Left lobe of liver (tissue), 2 donors: ENCODE results near the gene TRUB2. TPM values are rescaled to one million over a fixed set of nuclear protein-coding genes. Genes with fewer than 3 reads are reported as not detected.
A peak's percentile ranks its signal among the peaks of the same experiment; 100 is the strongest.
"Not testable (repeated sequence)": the region's sequence is repeated elsewhere in the genome, so short reads cannot be mapped to it uniquely, and the experiment has no call there.

Experiments used
- ATAC-seq: fragments of 200-7000 bp; cut with Tn5 transposase; one replicate; pipeline ENCODE4 v1.9.1; 2020; ENCODE audit warnings: mild to moderate bottlenecking, moderate library complexity
- DNase-seq: peaks from one replicate; pipeline ENCODE4 v3.0.0-alpha.2; 2020; ENCODE audit warnings: low spot score
- total RNA-seq: library from RNA; stranded (reverse); gene quantifications from one replicate; pipeline ENCODE4 v1.2.1, GENCODE V29; 2021
- donor health status: DM: no; HTN: no; CAD: no; lungs with moderate emphysema.
- donor health status: DM: no; HTN: yes; CAD: no.

The TRUB2 gene
- total RNA-seq, 1 donor from 2014 or later, result 28.7 TPM

DNA sequence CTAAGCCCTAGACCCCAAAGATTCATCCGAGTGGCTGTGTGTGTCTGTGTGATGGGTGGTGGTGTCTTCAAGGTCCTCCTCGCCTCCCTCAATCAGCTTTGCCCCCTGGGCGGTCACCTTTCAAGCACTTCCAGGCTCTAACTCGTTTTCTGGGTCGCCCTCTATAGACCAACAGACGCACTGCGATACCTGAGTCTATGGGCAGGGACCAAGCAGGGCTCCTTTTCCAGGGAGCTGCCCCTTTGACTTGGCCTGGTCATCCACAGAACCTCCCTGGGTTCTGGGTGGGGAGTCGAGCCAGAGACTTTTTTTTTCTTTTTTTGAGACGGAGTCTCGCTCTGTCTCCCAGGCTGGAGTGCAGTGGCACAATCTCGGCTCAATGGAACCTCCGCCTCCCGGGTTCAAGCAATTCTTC lies 19.2 kb upstream of the TRUB2 start:
- ATAC-seq, result peak; percentile 68
- DNase-seq, result peak; percentile 66

DNA sequence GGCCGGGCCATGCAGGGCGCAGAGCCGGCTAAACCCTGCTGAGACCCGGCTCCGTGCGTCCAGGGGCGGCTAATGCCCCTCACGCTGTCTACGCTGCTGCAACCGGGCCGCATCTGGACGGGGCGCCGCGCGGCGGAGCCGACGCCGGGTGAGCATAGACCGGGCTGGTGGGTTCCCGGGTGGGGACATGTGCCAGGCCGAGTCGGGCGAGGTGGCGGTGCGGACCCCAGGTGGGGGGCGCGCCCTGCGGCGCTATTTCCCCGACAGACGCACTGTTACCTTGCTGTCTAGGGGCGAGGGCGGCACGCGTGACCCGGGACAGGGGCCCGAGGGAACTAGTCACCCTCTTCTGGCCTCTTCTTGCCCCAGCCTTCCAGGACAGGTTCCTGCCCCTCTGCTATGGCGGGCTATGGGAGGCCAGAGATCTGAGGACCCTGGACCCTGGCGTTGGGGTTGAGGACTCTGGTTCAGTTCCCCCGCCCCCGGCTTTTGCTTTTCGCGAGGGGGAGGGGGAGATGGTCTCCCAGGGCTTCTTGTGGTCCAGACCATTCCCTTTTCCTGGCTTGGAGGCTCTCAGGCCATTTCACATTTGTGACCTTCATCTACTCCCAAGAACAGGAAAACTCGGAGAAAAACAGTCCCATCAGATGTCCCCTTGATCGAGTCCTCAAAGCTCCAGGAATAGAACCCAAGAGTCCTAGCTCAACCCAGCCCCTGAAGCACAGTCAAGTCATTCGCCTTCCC lies 18.6 kb upstream of the TRUB2 start:
- ATAC-seq, result peak; percentile 20
- no peak for DNase-seq

DNA sequence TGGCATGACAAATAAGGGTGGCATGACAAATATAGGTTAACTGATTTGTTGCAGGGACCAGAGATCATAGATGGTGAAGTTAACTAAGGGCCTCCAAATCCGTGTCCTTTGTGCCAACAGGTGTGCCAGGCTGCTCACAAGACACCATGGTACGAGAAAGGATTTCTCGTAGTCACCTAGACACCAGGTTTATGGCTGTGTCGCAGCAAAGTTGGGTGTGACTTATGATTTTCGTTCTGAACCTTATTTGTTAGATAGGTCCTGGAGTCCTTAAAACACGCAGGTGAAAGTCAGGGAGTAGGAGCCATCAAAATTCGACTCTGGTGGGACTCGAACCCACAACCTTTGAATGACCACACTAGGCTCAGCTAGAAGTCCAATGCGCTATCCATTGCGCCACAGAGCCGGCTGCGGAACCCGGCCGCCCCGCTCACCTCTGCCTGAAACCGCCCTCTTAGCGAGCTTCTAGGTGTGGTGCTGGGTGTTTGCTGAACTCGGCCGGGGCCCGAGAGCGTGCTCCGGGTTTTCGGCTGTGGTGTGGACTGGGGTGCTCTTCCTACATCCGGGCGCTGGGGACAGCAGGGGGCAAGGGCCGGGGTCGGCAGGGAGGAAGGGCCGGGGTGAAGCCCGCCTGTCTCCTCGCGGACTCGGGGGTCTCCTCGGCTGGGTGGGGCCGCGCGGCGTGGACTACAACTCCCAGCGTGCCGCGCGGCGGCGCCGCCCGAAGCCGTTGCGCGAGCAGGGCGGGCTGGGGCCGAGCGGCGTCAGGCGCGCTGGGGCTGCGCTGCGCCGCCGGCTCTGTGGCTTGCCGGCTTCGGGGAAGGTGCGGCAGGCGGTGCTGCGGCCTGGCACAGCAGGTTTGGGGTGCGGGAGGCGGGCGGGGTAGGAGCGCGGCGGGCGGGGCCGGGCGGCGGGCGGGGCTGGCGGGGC lies 17.8 kb upstream of the TRUB2 start, which contains the start of gene SLC27A4:
Gene SLC27A4 (plus strand): TSS at position 767 of the 930 bp plus-strand sequence. CDS start 2,606 bp downstream, outside the sequence.
- ATAC-seq, result peak; percentile 90
- DNase-seq, result peak; percentile 88

DNA sequence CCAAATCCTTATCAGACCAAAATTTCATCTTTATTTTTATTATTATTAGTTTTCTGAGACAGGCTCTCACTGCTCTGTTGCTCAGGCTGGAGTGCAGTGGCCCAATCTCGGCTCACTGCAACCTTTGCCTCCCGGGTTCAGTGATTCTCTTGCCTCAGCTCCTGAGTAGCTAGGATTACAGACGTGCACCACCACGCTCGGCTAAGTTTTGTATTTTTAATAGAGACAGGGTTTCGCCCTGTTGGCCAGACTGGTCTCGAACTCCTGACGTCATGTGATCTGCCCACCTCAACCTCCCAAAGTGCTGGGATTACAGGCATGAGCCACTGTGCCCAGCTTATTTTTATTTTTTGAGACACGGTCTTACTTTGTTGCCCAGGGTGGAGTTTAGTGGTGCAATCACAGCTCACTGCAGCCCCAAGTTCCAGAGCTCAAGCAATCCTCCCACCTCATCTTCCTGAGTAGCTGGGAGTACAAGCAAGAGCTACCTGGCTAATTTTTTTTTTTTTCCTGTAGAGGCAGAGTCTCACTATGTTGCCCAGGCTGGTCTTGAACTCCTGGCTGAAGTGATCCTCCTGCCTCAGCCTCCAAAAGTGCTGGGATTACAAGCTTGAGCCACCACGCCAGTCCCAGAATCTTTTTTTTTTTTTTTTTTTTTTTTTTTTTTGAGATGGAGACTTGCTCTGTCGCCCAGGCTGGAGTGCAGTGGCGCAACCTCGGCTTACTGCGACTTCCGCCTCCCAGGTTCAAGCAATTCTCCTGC lies 16.8 kb upstream of the TRUB2 start:
- DNase-seq, ATAC-seq: not testable (repeated sequence)

DNA sequence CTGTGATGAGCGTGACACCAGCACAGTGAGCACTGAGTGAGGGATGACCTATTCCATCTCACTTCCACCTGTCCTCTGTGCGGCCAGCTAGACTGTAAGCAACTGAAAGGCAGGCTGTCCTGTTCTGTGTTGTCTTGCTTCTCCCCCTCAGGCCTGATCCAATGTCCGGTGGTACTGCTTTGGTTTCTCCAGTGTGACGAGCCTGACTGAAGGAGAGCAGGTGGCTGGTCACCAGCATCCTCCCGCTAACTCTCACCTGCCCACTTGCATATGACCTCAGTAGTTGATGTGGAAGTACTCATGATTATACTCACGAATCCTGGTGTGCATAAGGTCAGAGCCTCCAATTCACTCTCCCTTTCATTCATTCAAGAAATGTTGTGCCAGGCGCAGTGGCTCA lies 15.7 kb upstream of the TRUB2 start:
- no peak for ATAC-seq
- no peak for DNase-seq

DNA sequence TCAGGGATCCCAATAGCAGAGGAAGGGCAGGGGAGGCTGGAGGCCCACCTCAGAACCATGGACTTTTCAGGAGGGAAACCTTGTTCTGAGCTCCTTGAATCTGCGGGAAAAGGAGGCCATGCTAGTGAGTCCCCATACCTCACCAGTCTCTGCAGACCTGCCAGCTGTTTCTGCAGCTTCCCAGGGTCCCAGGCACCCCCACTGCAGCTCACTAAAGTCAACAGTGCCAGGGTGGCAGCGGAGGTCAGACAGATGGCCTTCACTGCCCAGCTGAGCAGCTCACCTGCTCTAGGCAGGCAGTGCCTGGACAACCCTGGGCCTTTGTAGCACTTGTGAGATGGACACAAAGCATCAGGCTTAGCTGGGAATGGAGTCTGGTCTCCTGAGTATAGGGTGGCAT lies 13.7 kb upstream of the TRUB2 start:
- no peak for ATAC-seq
- no peak for DNase-seq

DNA sequence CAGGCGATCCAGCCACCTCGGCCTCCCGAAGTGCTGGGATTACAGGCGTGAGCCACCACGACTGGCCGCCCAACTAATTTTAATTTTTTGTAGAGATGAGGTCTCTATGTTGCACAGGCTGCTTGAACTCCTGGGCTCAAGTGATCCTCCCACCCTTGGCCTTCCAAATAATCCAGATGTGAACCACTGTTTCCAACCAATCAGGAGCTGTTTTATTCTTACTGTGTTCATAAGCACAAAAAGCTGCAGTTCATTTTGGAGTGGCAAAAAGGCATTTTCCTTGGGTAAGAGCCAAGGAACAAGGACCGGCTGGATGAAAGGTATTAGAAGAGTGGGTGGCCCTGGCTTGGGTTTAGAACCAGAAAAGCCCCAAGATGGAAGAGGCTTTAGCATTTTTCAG lies 12.9 kb upstream of the TRUB2 start:
- ATAC-seq (no peak), DNase-seq (no peak)

DNA sequence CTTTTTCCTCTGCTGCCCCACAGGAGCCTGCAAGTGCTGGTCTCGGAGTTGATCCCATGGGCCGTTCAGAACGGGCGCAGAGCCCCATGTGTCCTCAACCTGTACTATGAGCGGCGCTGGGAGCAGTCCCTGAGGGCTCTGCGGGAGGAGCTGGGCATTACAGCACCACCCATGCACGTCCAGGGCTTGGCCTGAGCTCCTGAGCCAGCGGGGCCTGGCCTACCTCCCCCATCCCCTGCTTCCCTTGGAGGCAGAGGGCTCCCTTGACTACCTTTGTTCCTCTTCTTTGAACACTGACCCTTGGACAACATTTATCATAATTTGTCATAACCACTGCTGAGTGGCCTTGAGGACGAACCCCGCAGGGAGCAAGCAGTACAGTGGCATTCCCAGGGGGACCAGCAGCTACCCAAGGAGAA lies 11.2 kb upstream of the TRUB2 start:
- DNase-seq (no peak), ATAC-seq (no peak)

DNA sequence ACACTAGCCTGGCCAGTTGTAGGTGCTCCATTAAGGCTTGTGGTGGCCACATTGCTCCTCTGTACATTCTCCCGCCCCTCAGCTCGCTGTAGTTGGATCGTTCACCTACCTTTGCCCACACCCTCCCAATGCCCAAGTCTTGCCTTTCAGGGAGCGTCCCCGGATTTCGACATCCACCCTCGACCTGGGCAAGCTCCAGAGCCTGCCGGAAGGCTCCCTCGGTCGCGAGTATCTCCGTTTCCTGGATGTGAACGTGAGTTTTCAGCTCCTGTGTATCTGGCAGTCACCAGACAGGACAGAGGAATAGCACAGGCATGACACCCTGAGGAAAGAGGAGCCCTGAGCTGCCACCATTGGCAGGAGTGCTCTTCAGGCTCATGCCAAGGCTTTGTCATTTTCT lies 3.4 kb upstream of the TRUB2 start:
- ATAC-seq, result peak; percentile 37
- DNase-seq, result peak; percentile 64

DNA sequence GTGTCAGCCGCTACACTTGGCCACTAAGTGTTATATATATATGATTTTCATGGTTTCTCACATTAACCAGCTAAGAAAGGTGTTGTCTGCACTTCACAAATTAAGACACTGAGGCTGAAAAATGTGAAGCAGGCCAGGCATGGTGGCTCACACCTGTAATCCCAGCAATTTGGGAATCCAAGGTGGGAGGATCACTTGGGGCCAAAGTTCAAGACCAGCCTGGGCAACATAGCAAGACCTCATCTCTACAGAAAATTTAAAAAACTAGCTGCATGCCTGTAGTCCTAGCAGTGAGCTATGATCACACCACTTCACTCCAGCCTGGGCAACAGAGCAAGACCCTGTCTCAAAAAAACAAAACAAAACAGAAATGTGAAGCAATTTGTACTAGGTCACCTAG lies 2.2 kb upstream of the TRUB2 start:
- DNase-seq, result no peak
- ATAC-seq, result no peak

DNA sequence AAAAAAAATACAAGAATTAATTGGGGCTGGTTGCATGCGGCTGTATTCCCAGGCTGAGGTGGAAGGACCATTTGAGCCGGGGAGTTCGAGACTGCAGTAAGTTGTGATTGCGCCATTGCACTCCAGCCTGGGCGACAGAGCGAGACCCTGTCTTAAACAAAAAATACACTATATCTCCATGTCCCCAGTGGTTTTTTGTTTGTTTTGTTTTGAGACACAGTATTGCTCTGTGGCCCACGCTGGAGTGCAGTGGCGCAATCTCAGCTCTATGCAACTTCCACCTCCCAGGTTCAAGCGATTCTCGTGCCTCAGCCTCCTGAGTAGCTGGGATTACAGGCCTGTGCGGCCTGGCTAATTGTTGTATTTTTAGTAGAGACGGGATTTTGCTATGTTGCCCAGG lies 1.5 kb upstream of the TRUB2 start:
- ATAC-seq, result no peak
- no peak for DNase-seq

DNA sequence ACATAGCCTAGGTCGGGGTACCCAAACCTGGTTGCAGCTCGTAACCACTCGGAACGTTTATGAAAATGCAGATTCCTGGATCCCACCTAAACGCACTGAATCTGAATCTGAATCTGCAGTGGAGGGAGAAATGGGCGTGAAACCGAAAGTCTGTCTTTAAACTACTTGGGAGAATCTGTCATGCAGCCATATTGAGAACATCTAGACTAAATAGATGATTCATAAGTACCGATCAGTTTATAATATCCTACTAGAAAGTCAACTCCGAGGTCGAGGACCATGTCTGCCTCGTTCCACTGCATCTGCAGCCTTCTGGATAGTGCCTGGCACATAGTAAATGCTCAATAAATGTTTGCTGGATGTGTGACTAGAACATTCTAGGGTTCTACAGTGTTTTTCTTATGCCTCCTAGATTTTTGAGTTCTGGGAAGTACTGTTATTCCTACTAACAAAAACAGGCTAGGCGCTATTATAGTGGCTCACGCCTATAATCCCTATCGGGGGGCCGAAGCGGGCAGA lies 1.0 kb upstream of the TRUB2 start:
- no peak for DNase-seq
- ATAC-seq, result no peak

DNA sequence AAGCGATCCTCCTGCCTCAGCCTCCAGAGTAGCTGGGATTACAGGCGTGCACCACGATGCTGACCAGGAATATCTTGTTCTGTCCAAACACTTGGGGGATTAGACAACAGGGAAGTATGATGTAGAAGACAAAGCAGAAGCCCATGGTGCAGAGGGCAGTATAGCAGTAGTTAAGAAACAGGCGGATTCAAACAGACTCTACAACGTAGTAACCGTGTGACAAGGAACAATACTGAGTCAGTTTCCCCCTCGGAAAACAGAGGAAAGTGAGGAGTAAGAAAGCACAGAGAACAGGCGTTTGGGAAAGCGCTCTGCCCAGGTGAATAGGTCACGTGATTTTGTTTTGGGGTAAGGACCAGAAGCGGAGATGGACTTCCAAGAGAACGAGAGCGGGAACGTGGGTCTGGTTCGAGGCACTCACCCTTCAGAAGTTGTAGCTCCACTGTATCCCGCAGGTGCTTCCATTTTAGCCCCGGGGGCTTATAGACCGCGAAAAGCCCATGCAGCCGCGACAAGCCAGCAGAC lies 306 bp downstream of the TRUB2 start:
- peak; percentile 21 for ATAC-seq
- DNase-seq, result no peak

DNA sequence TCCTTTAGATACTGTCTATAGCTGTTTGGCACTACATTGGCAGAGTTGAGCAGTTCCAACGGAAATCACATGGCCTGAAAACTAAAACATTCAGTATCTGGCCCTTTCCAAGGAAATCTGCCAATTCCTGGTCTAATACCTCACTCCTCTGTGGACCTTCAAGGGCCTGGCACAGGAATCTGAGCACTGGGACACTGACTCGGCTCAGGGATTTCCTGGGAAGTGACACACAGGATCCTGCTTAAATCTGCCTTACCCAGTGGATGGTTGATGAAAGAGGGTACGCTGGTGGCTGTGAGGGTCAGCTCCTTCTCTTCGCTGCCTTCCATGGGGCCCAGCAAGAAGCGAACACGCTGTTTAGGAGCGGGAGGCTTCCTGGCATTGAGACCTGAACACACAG lies 904 bp downstream of the TRUB2 start:
- ATAC-seq (no peak), DNase-seq (no peak)

DNA sequence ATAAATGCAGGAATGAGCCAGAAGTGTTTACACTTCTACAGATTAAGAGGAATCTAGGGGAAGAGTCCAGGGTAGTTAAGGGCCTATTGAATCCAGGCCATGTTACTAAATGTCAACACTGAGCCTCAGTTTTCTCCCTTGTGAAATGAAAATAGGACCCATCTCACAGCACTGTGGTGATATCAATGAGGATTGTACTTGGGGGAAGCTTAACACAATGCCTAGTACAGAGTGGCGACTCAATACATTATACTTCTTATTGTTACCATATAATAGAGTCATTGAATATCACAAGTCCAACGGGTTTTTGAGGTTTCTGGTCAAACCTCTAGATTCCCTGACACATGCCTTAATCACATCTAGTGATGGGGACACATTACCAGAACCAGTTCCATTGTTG lies 4.6 kb downstream of the TRUB2 start:
- ATAC-seq (no peak), DNase-seq (no peak)

DNA sequence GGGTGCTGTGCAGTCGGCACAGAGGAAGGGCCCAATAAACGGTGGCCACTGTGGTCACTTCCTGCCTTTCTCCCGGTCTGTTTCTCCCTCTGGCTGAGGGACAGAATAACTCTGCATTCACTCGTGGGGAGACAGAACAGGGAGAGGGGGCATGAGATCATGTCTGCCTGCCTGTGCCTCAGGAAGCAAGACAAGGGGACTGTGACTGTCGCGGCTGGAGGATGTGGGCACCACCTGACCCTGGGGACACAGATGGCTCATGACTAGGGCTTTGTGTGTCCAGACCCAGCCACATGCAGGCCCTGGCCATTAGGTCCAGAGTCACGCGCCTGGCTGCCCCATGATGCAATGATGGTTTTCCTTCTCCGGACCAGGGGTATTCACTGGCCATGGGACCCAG lies 5.8 kb downstream of the TRUB2 start:
- DNase-seq, result no peak
- no peak for ATAC-seq

DNA sequence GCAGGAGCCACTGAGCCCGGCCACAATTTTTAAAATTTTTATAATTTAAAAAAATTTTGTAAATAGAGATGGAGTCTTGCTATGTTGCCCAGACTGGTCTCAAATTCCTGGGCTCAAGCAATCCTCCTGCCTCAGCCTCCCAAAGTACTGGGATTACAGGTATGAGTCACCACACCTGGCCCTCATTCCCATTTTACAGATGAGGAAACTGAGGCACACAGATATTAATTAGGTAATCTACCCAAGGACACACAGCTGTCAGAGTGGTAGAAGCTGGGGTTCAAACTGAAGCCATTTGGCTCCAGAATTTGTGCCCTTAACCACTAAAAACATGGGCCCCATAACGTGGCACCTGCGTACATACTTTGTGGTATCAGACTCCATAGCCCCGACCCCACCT lies 7.5 kb downstream of the TRUB2 start:
- ATAC-seq (no peak), DNase-seq (no peak)

DNA sequence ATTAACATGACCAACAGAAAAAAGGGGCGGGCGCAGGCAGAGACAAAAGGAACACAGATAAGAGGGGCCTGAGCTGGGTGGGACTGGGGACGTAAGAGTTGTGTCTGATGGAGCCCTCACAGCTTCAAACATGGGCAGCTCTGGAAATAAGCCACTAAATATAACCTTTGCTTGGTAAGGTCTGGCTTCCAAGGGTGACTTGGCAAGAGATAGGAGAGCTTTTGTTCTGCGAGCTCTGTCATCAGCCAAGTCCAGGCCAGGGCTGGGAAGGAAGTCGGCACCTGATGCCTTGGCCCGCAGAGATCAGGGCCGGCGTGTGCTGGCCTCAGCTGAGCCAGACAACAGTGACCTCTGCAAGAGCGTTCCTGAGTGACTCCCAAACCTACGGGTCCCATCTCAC lies 11.8 kb downstream of the TRUB2 start:
- ATAC-seq (peak; percentile 94), DNase-seq (peak; percentile 79)

DNA sequence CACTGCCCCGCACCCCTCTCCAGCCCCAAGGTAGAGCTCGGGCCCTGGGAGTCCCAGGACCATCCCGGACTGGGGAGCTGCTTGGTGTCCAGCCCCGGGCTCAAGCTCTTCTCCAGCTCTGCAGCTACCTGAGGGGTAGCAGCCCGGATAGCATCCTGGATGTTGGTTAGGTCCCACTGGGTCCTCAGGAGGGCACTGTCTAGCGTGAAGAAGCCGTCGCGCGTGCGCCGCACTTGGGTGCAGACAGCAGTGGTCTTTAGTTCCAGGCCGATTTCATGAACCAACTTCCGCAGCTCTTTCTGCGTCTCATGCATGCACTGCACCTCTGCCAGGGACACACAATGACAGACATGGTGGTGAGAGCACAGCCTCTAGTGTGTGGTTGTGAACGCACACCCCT lies 12.7 kb downstream of the TRUB2 start:
- DNase-seq (no peak), ATAC-seq (no peak)

DNA sequence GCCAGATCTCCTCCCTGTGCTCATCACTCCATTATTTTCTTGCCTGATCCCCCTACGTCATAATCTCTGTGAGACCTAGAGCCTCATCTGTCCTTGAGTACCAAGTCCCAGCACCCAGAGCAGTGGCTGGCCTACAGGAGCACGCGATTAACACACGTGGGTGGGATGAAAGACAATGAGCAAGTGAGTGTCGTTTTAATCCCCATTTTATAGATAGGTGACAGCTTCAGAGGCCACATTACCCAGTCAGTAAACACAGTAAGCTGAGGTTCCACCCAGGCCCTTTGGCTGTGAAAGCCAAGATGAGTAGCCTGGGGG lies 17.3 kb downstream of the TRUB2 start:
- DNase-seq (no peak), ATAC-seq (no peak)
